Activated CD4-positive, alpha-beta T cell treated with anti-CD3 and anti-CD28 coated beads, Interleukin-2, amount 10 ng/mL, durations not matched to agents 24 days and 14 days (primary cell): ENCODE results near the gene MRPS26. TPM values are rescaled to one million over a fixed set of nuclear protein-coding genes. Genes with fewer than 3 reads are reported as not detected.
"Not testable (repeated sequence)": the region's sequence is repeated elsewhere in the genome, so short reads cannot be mapped to it uniquely, and the experiment has no call there.

Source experiments
- DNase-seq: peaks from one replicate; pipeline ENCODE4 v3.0.0; 2022
- H3K27ac Mint-ChIP-seq: one replicate; pipeline ENCODE4 v1.8.0; 2022; ENCODE audit warnings: mild to moderate bottlenecking, mixed read lengths
- H3K27me3 Mint-ChIP-seq: one replicate; pipeline ENCODE4 v1.8.0; 2022; ENCODE audit warnings: mixed read lengths
- H3K36me3 Mint-ChIP-seq: one replicate; pipeline ENCODE4 v1.8.0; 2022; ENCODE audit warnings: low read depth, mild to moderate bottlenecking, mixed read lengths
- H3K4me1 Mint-ChIP-seq: one replicate; pipeline ENCODE4 v1.8.0; 2021; ENCODE audit warnings: mixed read lengths
- H3K4me3 Mint-ChIP-seq: one replicate; pipeline ENCODE4 v1.8.0; 2022; ENCODE audit warnings: mild to moderate bottlenecking, moderate library complexity, mixed read lengths
- H3K9me3 Mint-ChIP-seq: one replicate; pipeline ENCODE4 v1.8.0; 2021; ENCODE audit warnings: mixed read lengths
- intact Hi-C: fragments of 100-400 bp; cut with micrococcal nuclease; formaldehyde crosslinking; loops from one replicate; pipeline ENCODE4 v1.15.1; 2023
- total RNA-seq: library from RNA; stranded (reverse); gene quantifications from 2 replicates; pipeline ENCODE4 v1.2.3, GENCODE V29; 2022

Gene MRPS26
- total RNA-seq, 1 donor from 2014 or later, result 130 TPM

DNA sequence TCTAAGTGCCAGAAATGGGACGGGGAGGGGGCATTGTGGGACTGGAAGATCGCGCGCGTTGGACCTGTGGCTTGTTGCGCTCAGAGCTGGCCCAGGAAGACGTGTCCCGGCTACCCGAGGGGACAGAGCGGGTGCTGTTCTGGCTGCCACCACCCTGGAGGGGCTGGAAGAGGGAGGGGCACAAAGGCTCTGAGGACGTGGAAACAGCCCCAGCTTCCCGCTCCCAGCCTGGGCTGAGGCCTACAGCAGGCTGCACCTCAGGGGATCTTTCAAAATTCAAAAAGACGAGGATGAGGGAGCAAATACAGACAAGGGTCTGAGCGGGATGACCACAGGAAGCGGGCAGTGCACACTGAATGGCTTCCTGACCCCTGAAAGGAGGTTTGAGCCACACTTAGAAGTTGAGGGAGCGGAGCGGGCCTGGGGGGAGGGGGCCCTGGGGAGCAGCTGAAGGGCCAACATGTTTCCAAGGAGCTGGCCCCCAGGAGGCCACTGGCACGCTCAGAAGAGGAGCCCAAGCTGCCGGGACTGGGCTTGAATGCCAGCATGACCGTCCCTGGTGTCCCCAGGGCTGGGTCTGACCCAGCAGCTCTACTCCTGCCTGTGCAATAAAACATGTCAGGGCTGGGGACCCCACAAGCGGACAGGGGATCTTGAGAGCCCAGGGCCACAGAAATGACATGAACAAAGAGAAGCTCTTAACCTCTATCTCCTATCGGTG is 26.8 kb downstream of the MRPS26 start:
- H3K36me3 Mint-ChIP-seq, result peaks cover 4% of the 10 kb centered on the region
- DNase-seq, result no peak
- H3K9me3 Mint-ChIP-seq, result peaks cover 1% of the 10 kb centered on the region
- H3K27ac Mint-ChIP-seq, result peak overlapping the region; percentile 68
- intact Hi-C loops, result no loop called here
- H3K4me3 Mint-ChIP-seq, result peak overlapping the region; percentile 73
- peaks cover 4% of the 10 kb centered on the region for H3K27me3 Mint-ChIP-seq
- H3K4me1 Mint-ChIP-seq, result peaks cover 29% of the 10 kb centered on the region

DNA sequence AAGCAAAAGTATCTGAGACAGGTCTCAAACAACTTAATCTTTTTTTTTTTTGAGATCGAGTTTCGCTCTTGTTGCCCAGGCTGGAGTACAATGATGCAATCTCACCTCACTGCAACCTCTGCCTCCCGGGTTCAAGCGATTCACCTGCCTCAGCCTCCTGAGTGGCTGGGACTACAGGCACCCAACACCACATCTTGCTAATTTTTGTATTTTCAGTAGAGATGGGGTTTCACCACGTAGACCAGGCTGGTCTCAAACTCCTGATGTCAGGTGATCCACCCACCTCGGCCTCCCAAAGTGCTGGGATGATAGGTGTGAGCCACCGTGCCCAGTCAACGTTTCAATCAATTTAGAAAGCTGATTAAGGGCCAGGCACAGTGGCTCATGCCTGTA is 27.4 kb downstream of the MRPS26 start:
- H3K27me3 Mint-ChIP-seq, intact Hi-C loops, H3K4me3 Mint-ChIP-seq, H3K36me3 Mint-ChIP-seq, H3K27ac Mint-ChIP-seq, DNase-seq, H3K9me3 Mint-ChIP-seq: not testable (repeated sequence)
- H3K4me1 Mint-ChIP-seq, result peaks cover 33% of the 10 kb centered on the region

DNA sequence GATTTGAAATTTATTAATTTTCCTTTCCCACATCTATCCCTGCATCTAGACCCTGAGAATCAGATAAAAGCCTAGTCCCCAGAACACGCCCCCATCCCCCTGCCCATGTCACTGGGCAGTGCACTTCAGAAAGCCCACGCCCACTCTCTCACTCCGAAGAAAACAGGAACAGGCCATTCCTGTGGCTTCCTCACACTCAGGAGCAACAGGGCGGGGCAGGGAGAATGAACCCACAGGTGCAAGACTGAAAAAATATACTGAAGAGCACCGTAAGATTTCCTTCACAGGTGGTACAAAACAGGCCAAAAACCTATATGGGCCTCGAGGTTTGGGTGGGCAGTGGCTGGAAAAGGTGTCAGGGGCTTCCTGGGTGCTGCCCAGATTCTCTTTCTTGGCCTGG is 29.0 kb downstream of the MRPS26 start:
- Mint-ChIP-seq H3K36me3 (peaks cover 2% of the 10 kb centered on the region), H3K9me3 (peaks cover 6% of the 10 kb centered on the region), H3K27me3 (peaks cover 15% of the 10 kb centered on the region), H3K4me1 (peaks cover 33% of the 10 kb centered on the region), H3K27ac (no peak overlapping the region), H3K4me3 (no peak overlapping the region)
- no peak for DNase-seq
- intact Hi-C loops, result no loop called here

DNA sequence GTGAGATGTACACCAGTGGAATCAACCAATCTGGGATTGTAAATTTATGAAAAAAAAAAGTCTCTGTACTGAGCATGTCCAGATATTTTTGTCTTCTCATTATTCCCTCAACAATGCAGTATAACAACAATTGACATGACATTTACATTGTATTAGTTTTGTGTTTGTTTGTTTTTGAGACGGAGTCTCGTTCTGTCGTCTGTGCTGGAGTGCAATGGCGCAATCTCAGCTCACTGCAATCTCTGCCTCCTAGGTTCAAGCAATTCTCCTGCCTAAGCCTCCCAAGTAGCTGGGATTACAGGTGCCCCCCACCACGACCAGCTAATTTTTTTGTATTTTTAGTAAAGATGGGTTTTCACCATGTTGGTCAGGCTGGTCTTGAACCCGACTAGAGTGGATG is 29.5 kb downstream of the MRPS26 start:
- Mint-ChIP-seq H3K4me1 (peaks cover 33% of the 10 kb centered on the region), H3K27me3 (peaks cover 19% of the 10 kb centered on the region)
- DNase-seq, H3K36me3 Mint-ChIP-seq, intact Hi-C loops, H3K4me3 Mint-ChIP-seq, H3K27ac Mint-ChIP-seq, H3K9me3 Mint-ChIP-seq: not testable (repeated sequence)

DNA sequence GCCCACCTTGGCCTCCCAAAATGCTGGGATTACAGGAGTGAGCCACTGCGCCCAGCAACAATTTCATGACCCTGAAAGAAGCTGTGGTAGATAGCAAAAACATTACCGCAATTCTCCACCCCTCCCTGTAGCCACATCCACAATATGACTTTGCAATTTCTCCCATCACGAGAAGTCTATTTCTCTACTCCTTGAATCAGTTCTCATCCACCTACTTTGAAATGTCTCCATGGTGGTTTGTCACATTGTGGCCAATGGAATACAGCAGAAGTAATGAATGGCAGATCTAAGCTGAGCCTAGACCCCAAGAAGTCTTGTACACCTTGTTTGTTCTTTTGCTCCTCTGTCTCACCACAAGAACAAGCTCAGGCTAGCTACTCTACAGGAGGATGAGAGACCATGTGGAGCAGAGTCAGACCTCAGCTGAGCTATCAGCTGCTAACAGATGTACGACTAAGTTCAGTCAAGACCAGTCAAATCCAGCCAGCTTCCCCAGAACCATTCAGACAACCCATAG is 31.8 kb downstream of the MRPS26 start:
- H3K9me3 Mint-ChIP-seq, result peaks cover 6% of the 10 kb centered on the region
- peaks cover 24% of the 10 kb centered on the region for H3K4me1 Mint-ChIP-seq
- H3K36me3 Mint-ChIP-seq, result peaks cover 2% of the 10 kb centered on the region
- peak; percentile 75 for DNase-seq
- intact Hi-C loops, result no loop called here
- peaks cover 39% of the 10 kb centered on the region for H3K27me3 Mint-ChIP-seq
- H3K4me3 Mint-ChIP-seq, result peak overlapping the region; percentile 32
- H3K27ac Mint-ChIP-seq, result peak overlapping the region; percentile 21

DNA sequence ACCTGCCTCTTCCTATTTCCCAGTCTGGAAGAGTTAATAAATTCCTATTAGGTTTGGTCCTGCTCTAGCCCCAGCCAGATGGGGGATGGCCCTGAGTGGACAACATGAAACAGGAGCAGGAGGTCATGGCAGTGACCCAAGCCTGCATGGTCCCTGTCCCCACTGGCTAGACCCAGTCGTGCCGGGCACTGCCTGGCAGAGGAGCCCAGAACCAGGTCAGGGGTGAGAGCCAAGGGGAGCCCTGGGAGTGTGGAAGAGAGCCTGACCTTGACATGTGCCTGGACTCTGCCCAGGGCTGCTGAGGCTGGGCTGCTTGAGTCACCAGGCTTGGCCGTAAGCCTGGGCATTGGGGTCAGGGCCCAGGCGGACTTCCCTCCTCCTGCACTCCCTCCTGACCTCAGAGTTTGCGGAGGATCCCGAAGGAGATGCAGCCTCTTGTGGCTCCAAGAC is 35.1 kb downstream of the MRPS26 start:
- Mint-ChIP-seq H3K27ac (no peak overlapping the region), H3K36me3 (peaks cover 2% of the 10 kb centered on the region), H3K4me3 (no peak overlapping the region), H3K27me3 (peaks cover 56% of the 10 kb centered on the region), H3K9me3 (peaks cover 6% of the 10 kb centered on the region), H3K4me1 (peaks cover 18% of the 10 kb centered on the region)
- intact Hi-C loops, result loop anchor here (5.0 kb wide), 1 partner anchor 36 kb away; no protein-coding TSS in a partner anchor
- DNase-seq, result no peak

DNA sequence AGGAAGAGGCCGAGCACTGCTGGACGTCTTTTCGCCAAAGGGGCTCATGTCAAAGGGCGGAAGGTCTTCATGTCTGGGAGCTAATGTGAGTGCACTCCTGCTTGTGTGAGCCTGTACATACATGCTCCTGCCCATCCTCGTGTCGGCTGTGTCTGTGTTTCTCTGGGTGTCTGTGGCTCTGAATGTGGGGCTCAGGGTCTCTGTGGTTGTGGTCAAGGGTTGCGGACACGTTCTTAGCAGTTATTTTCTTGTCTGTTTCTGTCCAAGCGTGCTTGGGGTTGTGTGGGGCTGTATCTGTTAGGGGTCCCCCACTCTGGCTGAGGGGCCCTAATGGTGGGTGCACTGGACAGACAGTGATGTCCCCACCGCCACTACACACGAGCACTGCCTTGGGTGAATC is 35.8 kb downstream of the MRPS26 start:
- peaks cover 18% of the 10 kb centered on the region for H3K4me1 Mint-ChIP-seq
- H3K27me3 Mint-ChIP-seq, result peaks cover 56% of the 10 kb centered on the region
- peak overlapping the region; percentile 76 for H3K4me3 Mint-ChIP-seq
- intact Hi-C loops, result loop anchor here (5.0 kb wide), 1 partner anchor 36 kb away; no protein-coding TSS in a partner anchor
- H3K9me3 Mint-ChIP-seq, result peaks cover 6% of the 10 kb centered on the region
- no peak for DNase-seq
- no peak overlapping the region for H3K27ac Mint-ChIP-seq
- peaks cover 2% of the 10 kb centered on the region for H3K36me3 Mint-ChIP-seq

DNA sequence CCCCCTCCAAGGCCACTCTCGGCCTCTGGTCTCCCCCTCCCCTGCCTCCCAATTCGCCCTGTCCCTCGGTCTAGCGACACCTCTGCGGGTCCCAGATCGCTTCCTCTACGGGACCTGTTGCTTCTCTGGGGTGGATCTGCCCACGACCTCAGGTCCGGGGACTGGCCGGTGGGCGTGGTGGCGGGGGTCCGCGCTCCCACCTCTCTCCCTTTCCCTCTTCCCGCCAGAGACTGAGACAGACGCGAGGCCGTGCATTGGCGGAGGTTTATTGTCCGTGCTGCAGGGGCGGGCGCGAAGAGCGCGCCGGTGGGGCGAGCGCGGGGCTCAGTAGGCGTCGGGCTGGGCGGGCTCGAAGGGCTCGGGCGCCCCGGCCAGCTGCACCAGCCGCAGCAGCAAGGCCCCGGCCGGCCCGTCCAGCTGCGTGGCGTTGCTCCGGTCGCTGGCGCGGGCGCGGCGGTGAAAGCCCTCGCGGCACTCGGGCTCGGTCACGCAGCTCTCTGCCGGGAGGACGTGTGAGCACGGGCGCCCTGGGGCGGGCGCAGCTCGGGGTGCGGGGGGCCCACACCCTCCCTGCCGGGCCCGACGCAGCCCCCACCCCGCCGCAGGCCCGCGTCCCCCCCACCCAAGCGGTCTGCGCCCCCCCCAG is 36.6 kb downstream of the MRPS26 start:
- peaks cover 58% of the 10 kb centered on the region for H3K27me3 Mint-ChIP-seq
- peaks cover 2% of the 10 kb centered on the region for H3K36me3 Mint-ChIP-seq
- DNase-seq, result peak; percentile 65
- intact Hi-C loops, result loop anchor here (5.0 kb wide), 1 partner anchor 35 kb away; no protein-coding TSS in a partner anchor
- H3K27ac Mint-ChIP-seq, result no peak overlapping the region
- peaks cover 6% of the 10 kb centered on the region for H3K9me3 Mint-ChIP-seq
- H3K4me3 Mint-ChIP-seq, result peak overlapping the region; percentile 76
- H3K4me1 Mint-ChIP-seq, result peaks cover 12% of the 10 kb centered on the region

DNA sequence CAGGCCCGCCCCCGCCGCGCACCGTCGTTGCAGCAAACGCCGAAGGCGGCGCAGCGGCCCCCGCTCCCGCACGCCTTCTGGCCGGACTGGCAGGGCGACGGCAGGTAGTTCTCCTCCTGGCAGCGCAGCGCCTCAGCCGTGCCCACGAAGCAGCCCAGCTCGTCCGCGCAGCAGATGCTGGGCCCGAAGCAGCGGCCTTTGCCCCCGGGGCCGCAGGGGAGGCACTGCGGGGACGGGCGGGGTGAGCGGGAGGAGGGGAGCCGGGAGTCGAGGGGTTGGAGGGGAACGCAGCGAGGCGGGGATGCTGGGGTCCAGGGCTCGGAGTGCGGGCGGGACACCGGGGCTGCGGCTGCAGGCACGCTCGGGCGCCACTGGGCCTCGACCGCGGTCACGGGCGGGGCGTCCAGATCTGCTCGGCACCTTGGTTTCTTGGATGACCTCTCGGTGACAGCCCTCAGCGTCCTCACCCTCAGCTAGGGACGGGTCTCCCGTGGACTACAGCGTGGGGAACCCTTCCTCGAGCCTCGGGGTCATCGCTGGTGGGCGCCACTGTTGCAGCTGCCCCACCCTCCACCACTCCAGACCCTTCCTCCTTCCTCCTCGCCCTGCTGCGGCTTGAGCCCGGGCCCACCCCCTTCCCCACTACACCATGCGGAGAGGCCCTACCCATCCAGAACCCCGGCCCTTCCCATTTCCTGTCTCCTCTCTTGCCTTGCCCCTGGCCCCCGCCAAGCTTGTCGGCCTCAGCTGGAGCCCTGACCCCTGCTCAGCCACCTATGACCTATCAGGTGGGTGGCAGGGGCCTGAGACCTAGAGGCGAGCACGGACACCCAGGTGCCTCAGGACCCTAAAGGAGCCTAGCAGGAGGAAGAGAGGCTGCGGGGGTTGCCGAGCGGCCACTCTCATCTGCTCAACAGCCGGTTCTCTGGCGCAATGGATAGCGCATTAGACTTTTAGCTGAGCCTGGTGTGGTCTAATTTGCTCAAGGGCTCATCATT is 37.4 kb downstream of the MRPS26 start:
- Mint-ChIP-seq H3K27me3 (peaks cover 56% of the 10 kb centered on the region), H3K4me3 (peak overlapping the region; percentile 59), H3K27ac (no peak overlapping the region), H3K36me3 (no peaks in the 10 kb centered on the region), H3K9me3 (no peaks in the 10 kb centered on the region), H3K4me1 (peaks cover 6% of the 10 kb centered on the region)
- intact Hi-C loops, result loop anchor here (5.0 kb wide), 1 partner anchor 34 kb away; no protein-coding TSS in a partner anchor
- DNase-seq, result no peak

DNA sequence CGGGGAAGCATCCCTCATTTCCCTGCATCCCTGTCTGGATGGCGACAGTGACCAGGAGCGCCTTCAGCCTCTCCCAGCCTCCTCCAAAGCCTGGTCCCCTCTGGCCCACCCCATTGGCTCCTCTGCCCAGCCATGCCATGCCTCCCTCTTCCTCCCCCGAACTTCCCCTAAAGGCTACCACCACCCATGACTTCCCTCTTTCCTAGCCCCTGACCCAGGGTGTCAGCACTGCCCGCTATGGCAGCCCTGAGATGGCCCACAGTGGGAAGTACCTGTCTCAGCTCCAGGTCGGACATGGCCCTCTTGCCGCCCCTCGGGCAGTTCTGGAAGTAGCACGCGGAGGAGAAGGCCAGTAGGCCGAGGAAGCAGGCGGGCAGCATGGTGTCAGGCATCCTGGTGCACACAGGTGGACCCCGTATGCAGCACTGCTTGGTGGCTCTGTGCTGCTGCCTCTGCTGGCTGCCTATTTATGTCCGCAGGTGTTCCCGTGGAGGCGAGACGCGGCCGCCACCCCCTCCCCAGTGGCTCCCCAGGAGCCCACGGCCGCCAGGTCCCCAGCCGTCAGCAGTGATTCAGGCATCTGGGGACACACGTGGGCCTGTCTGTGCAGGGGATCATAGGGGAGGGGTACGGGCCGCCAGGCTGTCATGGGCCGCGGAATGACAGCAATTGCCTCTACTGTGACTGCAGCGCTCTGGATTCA is 38.6 kb downstream of the MRPS26 start, which contains the start of gene AVP:
TSS of gene AVP (minus strand) at position 442 of the 703 bp plus-strand sequence. CDS start at position 392, 50 bp downstream.
- H3K4me3 Mint-ChIP-seq, result peak within 1 kb of the TSS; percentile 59
- no peak within 1 kb of the TSS for H3K27ac Mint-ChIP-seq
- peaks cover 56% of the 10 kb centered on the region for H3K27me3 Mint-ChIP-seq
- no peak for DNase-seq
- intact Hi-C loops, result loop anchor here (5.0 kb wide), 1 partner anchor 33 kb away; no protein-coding TSS in a partner anchor
- H3K4me1 Mint-ChIP-seq, result peaks cover 6% of the 10 kb centered on the region
- no peaks in the 10 kb centered on the region for H3K9me3 Mint-ChIP-seq
- H3K36me3 Mint-ChIP-seq, result no peaks in the 10 kb centered on the region

DNA sequence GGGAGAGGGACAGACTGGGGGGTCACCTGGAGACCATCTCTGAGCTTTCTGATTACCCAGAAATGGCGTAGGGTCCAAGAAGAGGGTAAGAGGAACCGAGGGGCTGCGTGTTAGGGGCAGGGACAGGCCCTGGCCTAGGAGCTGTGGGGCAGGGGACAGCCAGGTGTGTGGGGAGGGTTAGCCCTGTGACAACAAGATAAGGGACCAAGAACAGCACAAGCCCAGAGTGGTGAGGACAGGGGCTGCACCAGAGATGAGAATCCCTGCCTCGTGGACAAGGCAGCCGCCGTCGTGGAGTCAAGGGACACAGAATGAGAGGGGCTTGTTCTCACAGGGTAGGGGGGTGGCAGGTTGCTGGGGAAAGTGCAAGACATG is 39.1 kb downstream of the MRPS26 start:
- Mint-ChIP-seq H3K4me3 (no peak overlapping the region), H3K9me3 (no peaks in the 10 kb centered on the region), H3K27me3 (peaks cover 56% of the 10 kb centered on the region), H3K4me1 (peaks cover 6% of the 10 kb centered on the region), H3K36me3 (no peaks in the 10 kb centered on the region), H3K27ac (no peak overlapping the region)
- DNase-seq, result no peak
- intact Hi-C loops, result loop anchor here (5.0 kb wide), 1 partner anchor 32 kb away; no protein-coding TSS in a partner anchor

DNA sequence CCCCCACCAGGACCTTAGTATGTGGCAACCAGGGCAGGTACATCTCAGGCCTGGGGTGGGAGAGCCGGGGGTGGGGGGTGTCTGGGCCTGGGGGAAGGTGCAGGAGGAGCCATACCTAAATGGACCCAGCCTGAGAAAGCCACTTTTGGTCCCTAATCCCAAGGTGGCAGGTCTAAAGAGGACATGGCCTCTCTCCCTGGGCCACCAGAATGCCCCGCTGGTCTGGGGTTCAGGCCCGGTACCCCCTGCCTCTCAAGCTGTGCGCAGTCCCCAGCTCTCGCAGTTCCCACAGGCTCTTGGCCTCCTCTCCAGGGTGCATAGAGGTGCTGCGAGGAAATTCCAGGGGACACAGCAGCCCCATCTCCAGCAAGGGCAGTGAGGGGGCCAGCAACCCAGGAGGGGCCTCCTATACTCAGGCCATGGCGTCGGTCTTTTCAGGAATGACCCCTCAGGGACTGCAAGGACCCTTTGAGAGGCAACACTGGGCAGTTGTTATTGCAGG is 39.8 kb downstream of the MRPS26 start:
- no peaks in the 10 kb centered on the region for H3K36me3 Mint-ChIP-seq
- no peak overlapping the region for H3K4me3 Mint-ChIP-seq
- H3K4me1 Mint-ChIP-seq, result peaks cover 10% of the 10 kb centered on the region
- H3K9me3 Mint-ChIP-seq, result no peaks in the 10 kb centered on the region
- DNase-seq, result no peak
- no peak overlapping the region for H3K27ac Mint-ChIP-seq
- H3K27me3 Mint-ChIP-seq, result peaks cover 55% of the 10 kb centered on the region
- intact Hi-C loops, result no loop called here
